Gastrocnemius medialis (tissue), 4 donors: ENCODE results near the gene LDLRAD4. TPM values are rescaled to one million over a fixed set of nuclear protein-coding genes. Genes with fewer than 3 reads are reported as not detected.

ENCODE experiments used
- ATAC-seq, 2 donors: fragments of 150-250 bp; one replicate each; pipeline ENCODE4 v1.9.1; 2016
- DNase-seq, 2 donors: peaks; one replicate each; pipeline ENCODE4 v3.0.0-alpha.2; 2019
- H3K27ac ChIP-seq, 4 donors: fragments of 200-600 bp; sonication (generic); 1 replicate in 1 of 4; 2 replicates in 3 of 4; pipeline ENCODE4 v1.5.1; 2016 to 2018; ENCODE audit warnings: mild to moderate bottlenecking in 2 of 4, moderate library complexity in 1 of 4
- H3K27me3 ChIP-seq, 3 donors: fragments of 200-600 bp; sonication (generic) in 2 of 3; 1 replicate in 1 of 3; 2 replicates in 2 of 3; pipeline versions ENCODE4 v1.5.1 to v1.6.0; 2016 to 2019; ENCODE audit warnings: mild to moderate bottlenecking in 1 of 3, moderate library complexity in 1 of 3
- H3K36me3 ChIP-seq, 2 donors: fragments of 200-600 bp; sonication (generic) in 1 of 2; one replicate each; pipeline ENCODE4 v1.5.1; 2017 to 2018
- H3K4me1 ChIP-seq, 2 donors: fragments of 200-600 bp; sonication (generic) in 1 of 2; one replicate each; pipeline ENCODE4 v1.5.1; 2016 to 2017; ENCODE audit warnings: mild to moderate bottlenecking in 2 of 2
- H3K4me3 ChIP-seq, 4 donors: fragments of 200-600 bp; sonication (generic) in 3 of 4; 1 replicate in 1 of 4; 2 replicates in 3 of 4; pipeline ENCODE4 v1.5.1; 2016 to 2019; ENCODE audit warnings: mild to moderate bottlenecking in 2 of 4
- H3K9me3 ChIP-seq, 3 donors: fragments of 200-600 bp; sonication (generic) in 2 of 3; 1 replicate in 1 of 3; 2 replicates in 2 of 3; pipeline ENCODE4 v1.5.1; 2016 to 2019
- CTCF ChIP-seq, 5 experiments: fragments of 450-650 bp in 3 of 5; fragments of 200-600 bp in 2 of 5; sonication (generic) in 2 of 5; IDR thresholded peaks in 4 of 5; conservative IDR thresholded peaks in 1 of 5; 1 replicate in 4 of 5; 2 replicates in 1 of 5; pipeline ENCODE4 v1.5.1; 2016 to 2019; ENCODE audit warnings: antibody characterized with exemption in 5 of 5, mild to moderate bottlenecking in 3 of 5, moderate library complexity in 3 of 5
- POLR2A ChIP-seq, 2 donors: fragments of 450-650 bp; IDR thresholded peaks; one replicate each; pipeline ENCODE4 v1.6.1; 2017; ENCODE audit warnings: antibody characterized with exemption in 2 of 2, mild to moderate bottlenecking in 2 of 2, moderate library complexity in 2 of 2
- in situ Hi-C, 4 donors: fragments of 200-750 bp; cut with MboI; loops; one replicate each; pipeline versions ENCODE4 v1.15.0 to v1.8.0; 2017; ENCODE audit warnings: low sequenced_read_pairs in 4 of 4
- intact Hi-C: fragments of 100-400 bp; cut with DNase I; formaldehyde crosslinking; loops from one replicate; pipeline ENCODE4 v1.15.1; 2023; ENCODE audit warnings: low total_unique reads
- total RNA-seq, 4 donors: library from RNA; depleted of rRNA; stranded (reverse); fragments of >200 nt; gene quantifications; one replicate each; pipeline versions ENCODE4 v1.1.0 to v1.2.3, GENCODE V29; 2016

Gene LDLRAD4
- total RNA-seq, 4 donors from 2014 or later, result 3.9 to 11.1 (median 6.5) TPM

GRCh38 chr18:13598591-13598990, 380.0 kb downstream of the LDLRAD4 start:
- H3K4me1 ChIP-seq, result peaks cover 0 to 3% of the 10 kb centered on the region in 2 donors
- ATAC-seq, result no peak
- in situ Hi-C loops, result no loop called here
- H3K4me3 ChIP-seq, result no peak overlapping the region
- intact Hi-C loops, result no loop called here
- no peak overlapping the region for H3K27ac ChIP-seq
- H3K9me3 ChIP-seq, result peaks cover 0 to 22% (median 3%) of the 10 kb centered on the region in 3 donors
- TF ChIP-seq POLR2A (IDR thresholded peaks at IDR 0.05) (no peak), CTCF (IDR thresholded peaks at IDR 0.05 in 4 of 5, conservative IDR thresholded peaks at IDR 0.05 in 1 of 5) (no peak)
- no peaks in the 10 kb centered on the region for H3K27me3 ChIP-seq
- DNase-seq, result no peak
- H3K36me3 ChIP-seq, result no peaks in the 10 kb centered on the region

DNA sequence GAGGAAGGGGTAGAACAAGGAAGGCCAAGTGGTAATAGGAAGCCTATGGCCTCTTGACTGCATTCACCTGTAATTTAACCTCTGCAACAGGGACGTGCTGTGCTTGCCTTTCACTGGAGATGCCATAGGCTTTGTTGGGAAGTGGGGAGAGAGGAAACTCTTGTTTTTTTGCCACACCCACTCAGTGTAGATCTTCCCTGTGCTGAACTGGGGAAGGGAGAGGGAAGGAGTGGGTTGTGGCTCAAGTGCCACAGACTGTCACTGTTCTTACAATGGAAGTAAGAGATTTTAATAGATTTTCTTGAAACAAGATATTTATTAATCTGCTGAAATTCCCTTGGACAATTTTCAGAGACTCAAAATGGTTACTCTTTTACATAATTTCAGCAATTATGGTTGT, 380.5 kb downstream of the LDLRAD4 start:
- no peak overlapping the region for H3K4me3 ChIP-seq
- ATAC-seq, result no peak
- H3K36me3 ChIP-seq, result no peaks in the 10 kb centered on the region
- DNase-seq, result no peak
- in situ Hi-C loops, result no loop called here
- peaks cover 0 to 22% (median 3%) of the 10 kb centered on the region in 3 donors for H3K9me3 ChIP-seq
- no peaks in the 10 kb centered on the region for H3K27me3 ChIP-seq
- H3K4me1 ChIP-seq, result peaks cover 0 to 3% of the 10 kb centered on the region in 2 donors
- no peak overlapping the region for H3K27ac ChIP-seq
- no peak for TF ChIP-seq CTCF (IDR thresholded peaks at IDR 0.05 in 4 of 5, conservative IDR thresholded peaks at IDR 0.05 in 1 of 5)
- no peak for TF ChIP-seq POLR2A (IDR thresholded peaks at IDR 0.05)
- intact Hi-C loops, result no loop called here

DNA sequence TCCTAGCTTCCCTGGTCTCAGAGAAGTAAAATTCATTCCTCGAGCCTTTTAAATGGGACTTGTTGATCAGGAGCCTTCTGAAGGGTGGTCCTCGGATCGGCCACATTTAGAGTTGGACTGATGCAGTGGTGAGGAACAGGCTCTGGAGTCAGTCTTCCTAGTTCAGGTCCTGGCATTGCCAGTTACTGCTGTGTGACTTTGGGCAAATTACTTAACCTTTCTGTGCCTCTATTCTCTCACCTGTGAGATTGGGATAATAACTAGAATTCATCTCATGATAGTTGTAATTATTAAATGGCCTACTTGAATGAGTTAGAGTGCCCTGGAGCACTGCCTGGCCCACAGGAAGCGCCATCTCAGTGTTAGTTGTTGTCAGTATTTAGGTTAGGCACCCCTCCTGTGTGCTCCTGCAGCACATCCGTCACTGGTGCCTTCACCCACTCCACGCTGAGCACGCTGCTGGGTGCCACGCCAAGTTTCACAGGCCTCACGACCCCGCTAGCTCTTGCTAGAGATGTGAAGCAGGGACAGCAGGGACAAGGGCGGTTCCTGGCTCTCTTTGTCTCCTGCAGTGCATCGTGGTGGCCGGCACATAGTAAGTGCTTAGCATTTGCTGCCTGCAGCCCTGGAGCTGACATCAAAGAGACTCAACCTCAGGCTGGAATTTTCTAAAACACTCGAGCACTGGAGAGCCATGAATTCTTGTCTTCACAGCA, 384.9 kb downstream of the LDLRAD4 start:
- in situ Hi-C loops, result no loop called here
- H3K9me3 ChIP-seq, result no peaks in the 10 kb centered on the region
- H3K27me3 ChIP-seq, result no peaks in the 10 kb centered on the region
- no peaks in the 10 kb centered on the region for H3K36me3 ChIP-seq
- DNase-seq (no peak), ATAC-seq (no peak)
- intact Hi-C loops, result no loop called here
- TF ChIP-seq POLR2A (IDR thresholded peaks at IDR 0.05) (no peak), CTCF (IDR thresholded peaks at IDR 0.05 in 4 of 5, conservative IDR thresholded peaks at IDR 0.05 in 1 of 5) (no peak)
- H3K4me3 ChIP-seq, result no peak overlapping the region
- H3K4me1 ChIP-seq, result peaks cover 0 to 3% of the 10 kb centered on the region in 2 donors
- no peak overlapping the region for H3K27ac ChIP-seq

GRCh38 chr18:13604786-13605185, 386.2 kb downstream of the LDLRAD4 start:
- DNase-seq, result no peak
- Histone ChIP-seq H3K4me1 (no peaks in the 10 kb centered on the region), H3K36me3 (no peaks in the 10 kb centered on the region), H3K9me3 (no peaks in the 10 kb centered on the region), H3K27ac (no peak overlapping the region), H3K27me3 (no peaks in the 10 kb centered on the region), H3K4me3 (no peak overlapping the region)
- TF ChIP-seq CTCF (IDR thresholded peaks at IDR 0.05 in 4 of 5, conservative IDR thresholded peaks at IDR 0.05 in 1 of 5), result no peak
- no peak for TF ChIP-seq POLR2A (IDR thresholded peaks at IDR 0.05)
- in situ Hi-C loops (no loop called here), intact Hi-C loops (no loop called here)
- no peak for ATAC-seq

- H3K9me3 ChIP-seq, result no peaks in the 10 kb centered on the region
- TF ChIP-seq CTCF (IDR thresholded peaks at IDR 0.05 in 4 of 5, conservative IDR thresholded peaks at IDR 0.05 in 1 of 5), result no peak
- no peak for TF ChIP-seq POLR2A (IDR thresholded peaks at IDR 0.05)
- no peaks in the 10 kb centered on the region for H3K27me3 ChIP-seq
- no peak overlapping the region for H3K27ac ChIP-seq
- H3K36me3 ChIP-seq, result no peaks in the 10 kb centered on the region
- peaks cover 3 to 4% of the 10 kb centered on the region in 2 donors for H3K4me1 ChIP-seq
- H3K4me3 ChIP-seq, result no peak overlapping the region
- DNase-seq (no peak), ATAC-seq (no peak)
- intact Hi-C loops, result no loop called here
- in situ Hi-C loops, result no loop called here
These were observed 386.9 kb downstream of the LDLRAD4 start for GRCh38 chr18:13605477-13605876.
